Measurements from ENCODE around the gene RPRM.

GRCh38 chr2:153431114-153431513 is 47.4 kb downstream of the RPRM start:
- TF ChIP-seq CTCF (IDR thresholded peaks at IDR 0.05; ENCODE audit: insufficient read depth, low read length, poor library complexity, severe bottlenecking) (no peak), EZH2phosphoT487 (conservative IDR thresholded peaks at IDR 0.05; ENCODE audit: low read length) (no peak)
